ENCODE measurements around the gene HSD3B1. TPM values are rescaled to one million over a fixed set of nuclear protein-coding genes. Genes with fewer than 3 reads are reported as not detected.

HSD3B1 gene
- total RNA-seq: not detected
- long read RNA-seq: 0 reads

GRCh38 chr1:119506941-119507340 lies at the start of gene HSD3B1:
TSS of gene HSD3B1 (plus strand) at chr1:119507210. CDS start at chr1:119507477, 267 bp downstream.
- ATAC-seq (no peak), DNase-seq (no peak)
- intact Hi-C loops (cut with micrococcal nuclease): no loop called here

DNA sequence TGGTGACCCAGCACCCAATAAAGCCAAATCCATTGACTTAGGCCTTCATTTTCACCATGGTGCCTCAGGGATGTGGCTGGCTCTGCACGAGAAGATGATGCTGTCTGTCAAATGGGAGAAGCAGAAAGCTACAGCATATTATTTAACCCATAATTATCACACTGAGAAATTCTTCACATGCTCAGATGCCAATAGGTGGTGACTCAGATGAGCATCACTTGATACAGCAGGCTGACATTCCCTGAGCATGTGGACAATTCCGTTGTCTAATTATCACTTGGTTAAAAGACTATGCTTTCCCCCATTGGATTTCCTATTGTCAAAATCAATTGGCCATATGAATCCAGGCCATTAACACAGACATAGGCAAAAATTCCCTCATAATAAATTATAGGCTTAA lies 44.0 kb upstream of the HSD3B1 start:
- DNase-seq: no peak
- intact Hi-C loops (cut with micrococcal nuclease): no loop called here
- no peak for ATAC-seq

DNA sequence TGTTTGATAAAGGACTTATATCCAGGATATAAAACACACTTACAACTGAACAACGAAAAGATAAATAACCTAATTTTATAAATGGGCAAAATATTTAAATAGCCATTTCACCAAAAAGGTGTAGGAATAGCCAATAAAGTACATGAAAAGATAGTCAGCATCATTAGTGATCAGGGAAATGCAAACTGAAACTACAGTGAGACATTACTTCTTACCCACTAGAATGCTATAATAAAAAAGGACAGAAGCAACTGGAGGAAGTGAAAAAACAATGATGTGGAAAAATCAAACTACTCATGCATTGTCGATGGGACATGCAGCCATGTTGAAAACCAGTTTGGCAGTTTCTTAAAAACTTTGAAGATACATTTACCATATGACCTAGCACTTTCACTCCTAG lies 43.4 kb upstream of the HSD3B1 start:
- DNase-seq (no peak), ATAC-seq (no peak)
- intact Hi-C loops (cut with micrococcal nuclease): no loop called here

DNA sequence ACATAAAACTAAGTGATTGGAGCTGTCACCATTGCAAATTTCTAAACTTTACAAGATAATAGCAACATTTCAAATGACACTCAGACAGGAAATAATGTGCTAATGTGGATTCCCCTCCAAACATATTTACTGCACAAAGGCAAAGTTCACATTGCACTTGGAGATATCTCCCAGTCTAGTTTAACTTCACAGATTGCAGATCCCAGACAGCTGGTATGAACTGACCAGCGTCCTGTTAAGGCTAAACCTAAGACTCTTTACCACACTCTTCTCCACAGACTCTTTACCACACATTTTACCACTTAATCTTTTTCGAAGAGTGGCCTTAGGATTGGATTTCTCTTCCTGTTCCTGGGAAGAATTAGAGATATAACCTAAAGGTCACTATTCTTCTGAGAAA lies 40.6 kb upstream of the HSD3B1 start:
- DNase-seq (no peak), ATAC-seq (no peak)
- intact Hi-C loops (cut with micrococcal nuclease): no loop called here

GRCh38 chr1:119467219-119467618 lies 39.8 kb upstream of the HSD3B1 start:
- intact Hi-C loops (cut with micrococcal nuclease): no loop called here
- no peak for DNase-seq
- ATAC-seq: no peak

- ATAC-seq (no peak), DNase-seq (no peak)
- intact Hi-C loops (cut with micrococcal nuclease): no loop called here
Measured at GRCh38 chr1:119467857-119468668, 38.9 kb upstream of the HSD3B1 start.

GRCh38 chr1:119469741-119470140 lies 37.3 kb upstream of the HSD3B1 start:
- no peak for DNase-seq
- intact Hi-C loops (cut with micrococcal nuclease): no loop called here
- no peak for ATAC-seq

DNA sequence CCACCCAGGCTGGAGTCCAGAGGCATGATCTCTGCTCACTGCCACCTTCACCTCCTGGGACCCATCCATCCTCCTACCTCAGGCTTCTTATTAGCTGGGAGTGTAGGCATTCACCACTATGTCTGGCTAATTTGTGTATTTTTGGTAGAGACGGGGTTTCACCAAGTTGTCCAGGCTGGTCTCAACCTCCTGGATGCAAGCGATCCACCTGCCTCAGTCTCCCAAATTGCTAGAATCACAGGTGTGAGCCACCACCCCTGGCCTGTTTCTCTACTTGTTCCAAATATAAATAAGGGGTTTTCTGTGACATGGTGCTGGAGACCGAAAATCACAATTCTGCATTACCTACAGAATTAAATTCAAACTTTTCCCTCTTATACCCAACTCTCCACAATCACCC lies 36.6 kb upstream of the HSD3B1 start:
- DNase-seq (no peak), ATAC-seq (no peak)
- intact Hi-C loops (cut with micrococcal nuclease): no loop called here

DNA sequence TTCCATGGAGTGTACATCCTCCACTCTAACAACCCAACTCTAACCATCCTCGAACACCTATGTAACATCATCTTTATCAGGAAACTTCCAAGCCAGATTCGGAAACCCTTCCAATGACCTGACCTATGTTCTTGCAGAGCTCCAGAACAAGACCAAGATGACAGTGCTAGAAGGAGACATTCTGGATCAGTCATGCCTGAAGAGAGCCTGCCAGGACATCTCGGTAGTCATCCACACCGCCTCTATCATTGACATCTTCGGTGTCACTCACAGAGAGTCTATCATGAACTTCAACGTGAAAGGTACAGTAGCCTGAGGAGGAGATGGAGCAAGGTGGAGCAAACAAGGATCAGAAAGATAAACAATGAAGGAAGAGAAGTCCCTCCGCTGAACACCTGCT lies 36.1 kb upstream of the HSD3B1 start:
- no peak for ATAC-seq
- intact Hi-C loops (cut with micrococcal nuclease): no loop called here

GRCh38 chr1:119471566-119471965 lies 35.4 kb upstream of the HSD3B1 start:
- ATAC-seq (no peak), DNase-seq (no peak)
- intact Hi-C loops (cut with micrococcal nuclease): no loop called here

More for the DNA sequence above, 36.1 kb upstream of the HSD3B1 start:
- DNase-seq: no peak

DNA sequence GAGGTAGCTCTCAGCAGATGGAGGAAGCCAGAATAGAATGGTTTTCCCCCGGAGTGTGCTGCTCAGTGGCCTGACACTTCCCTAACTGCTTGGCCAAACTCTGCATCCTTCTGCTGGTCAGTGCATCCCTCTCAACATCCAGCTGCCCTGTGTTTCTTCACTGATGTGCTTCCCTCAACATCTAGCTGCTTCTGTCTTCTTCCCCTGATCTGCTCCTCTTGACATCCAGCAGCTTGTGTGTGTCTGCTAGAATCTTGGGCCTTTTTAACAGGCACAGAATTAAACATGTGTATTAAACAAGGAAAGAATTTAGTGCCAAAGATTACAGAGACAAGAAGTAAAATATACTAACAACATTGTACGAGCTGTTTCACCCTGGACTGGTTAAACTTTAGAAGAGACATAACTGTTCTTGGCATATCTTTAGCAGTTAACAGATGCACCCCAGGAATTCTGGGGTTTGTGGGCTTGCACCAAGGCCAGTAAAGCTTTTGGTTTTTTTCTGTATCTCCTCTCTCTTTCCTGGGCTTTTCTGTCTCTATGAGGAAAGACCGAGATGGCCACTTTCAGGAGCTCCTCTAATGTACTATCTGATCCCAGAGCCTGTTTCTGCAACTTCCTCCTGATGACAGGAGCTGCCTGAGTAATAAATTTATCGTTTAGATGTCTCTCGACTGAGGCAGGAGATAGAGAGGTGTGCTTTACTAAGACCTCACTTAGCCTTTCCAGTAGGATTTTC lies 34.8 kb upstream of the HSD3B1 start:
- DNase-seq: no peak
- intact Hi-C loops (cut with micrococcal nuclease): no loop called here

DNA sequence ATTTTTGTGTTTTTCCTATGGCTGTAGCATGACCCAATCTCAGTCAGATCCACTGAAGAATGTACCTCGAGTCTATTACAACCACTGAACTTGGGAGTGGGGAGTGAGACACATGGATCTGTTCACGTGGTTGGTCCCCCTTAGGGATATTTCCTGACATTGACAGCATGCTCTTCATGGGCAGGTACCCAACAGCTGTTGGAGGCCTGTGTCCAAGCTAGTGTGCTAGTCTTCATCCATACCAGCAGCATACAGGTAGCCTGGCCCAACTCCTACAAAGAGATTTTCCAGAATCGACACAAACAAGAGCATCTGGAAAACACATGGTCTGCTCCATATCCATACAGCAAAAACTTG lies 34.2 kb upstream of the HSD3B1 start:
- no peak for ATAC-seq
- intact Hi-C loops (cut with micrococcal nuclease): no loop called here
- DNase-seq: no peak

More for the DNA sequence above, 34.8 kb upstream of the HSD3B1 start:
- no peak for ATAC-seq

GRCh38 chr1:119475866-119476439 lies 31.1 kb upstream of the HSD3B1 start:
- ATAC-seq (peak; percentile 59), DNase-seq (peak; percentile 42)
- intact Hi-C loops (cut with micrococcal nuclease): no loop called here

DNA sequence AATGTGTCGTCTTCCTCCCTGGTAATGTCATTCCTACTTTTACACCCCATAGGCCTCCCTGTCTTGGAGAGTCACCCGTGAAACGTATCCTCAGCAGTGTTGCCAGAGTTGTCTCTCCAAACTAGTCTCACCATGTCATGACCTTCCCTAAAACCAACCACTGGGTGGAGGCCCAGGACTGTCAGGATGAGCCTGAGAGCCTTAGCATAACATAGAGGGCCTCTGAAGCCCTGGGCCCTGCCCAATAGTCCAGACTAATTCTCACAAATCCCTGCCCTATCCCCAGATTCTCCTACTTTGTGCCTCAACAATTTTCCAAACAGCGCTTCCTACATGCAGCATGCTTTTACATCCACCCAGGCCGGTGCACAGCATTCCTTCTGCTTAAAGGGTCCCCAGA lies 29.3 kb upstream of the HSD3B1 start:
- DNase-seq (no peak), ATAC-seq (no peak)
- intact Hi-C loops (cut with micrococcal nuclease): no loop called here

DNA sequence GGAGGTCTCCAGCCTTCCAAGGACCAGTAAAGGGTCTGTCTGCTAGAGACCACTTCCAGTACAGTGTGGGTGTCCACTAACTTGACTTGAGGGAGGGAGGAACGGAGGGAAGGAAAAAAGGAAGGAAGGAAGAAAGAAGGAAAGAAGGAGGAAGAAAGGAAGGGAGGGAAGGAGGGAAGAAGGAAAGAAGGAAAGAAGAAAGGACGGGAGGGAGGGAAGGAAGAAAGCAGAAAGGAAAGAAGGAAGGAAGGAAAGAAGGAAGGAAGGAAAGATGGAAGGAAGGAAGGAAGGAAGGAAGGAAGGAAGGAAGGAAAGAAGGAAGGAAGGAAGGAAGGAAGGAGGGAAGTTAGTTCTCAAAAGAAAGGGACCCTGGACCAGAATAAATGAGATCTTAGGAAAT lies 26.8 kb upstream of the HSD3B1 start:
- intact Hi-C loops (cut with micrococcal nuclease): no loop called here
- no peak for ATAC-seq
- no peak for DNase-seq

- DNase-seq: no peak
- intact Hi-C loops (cut with micrococcal nuclease): no loop called here
- no peak for ATAC-seq
Measured at GRCh38 chr1:119481951-119482350, 25.1 kb upstream of the HSD3B1 start.

DNA sequence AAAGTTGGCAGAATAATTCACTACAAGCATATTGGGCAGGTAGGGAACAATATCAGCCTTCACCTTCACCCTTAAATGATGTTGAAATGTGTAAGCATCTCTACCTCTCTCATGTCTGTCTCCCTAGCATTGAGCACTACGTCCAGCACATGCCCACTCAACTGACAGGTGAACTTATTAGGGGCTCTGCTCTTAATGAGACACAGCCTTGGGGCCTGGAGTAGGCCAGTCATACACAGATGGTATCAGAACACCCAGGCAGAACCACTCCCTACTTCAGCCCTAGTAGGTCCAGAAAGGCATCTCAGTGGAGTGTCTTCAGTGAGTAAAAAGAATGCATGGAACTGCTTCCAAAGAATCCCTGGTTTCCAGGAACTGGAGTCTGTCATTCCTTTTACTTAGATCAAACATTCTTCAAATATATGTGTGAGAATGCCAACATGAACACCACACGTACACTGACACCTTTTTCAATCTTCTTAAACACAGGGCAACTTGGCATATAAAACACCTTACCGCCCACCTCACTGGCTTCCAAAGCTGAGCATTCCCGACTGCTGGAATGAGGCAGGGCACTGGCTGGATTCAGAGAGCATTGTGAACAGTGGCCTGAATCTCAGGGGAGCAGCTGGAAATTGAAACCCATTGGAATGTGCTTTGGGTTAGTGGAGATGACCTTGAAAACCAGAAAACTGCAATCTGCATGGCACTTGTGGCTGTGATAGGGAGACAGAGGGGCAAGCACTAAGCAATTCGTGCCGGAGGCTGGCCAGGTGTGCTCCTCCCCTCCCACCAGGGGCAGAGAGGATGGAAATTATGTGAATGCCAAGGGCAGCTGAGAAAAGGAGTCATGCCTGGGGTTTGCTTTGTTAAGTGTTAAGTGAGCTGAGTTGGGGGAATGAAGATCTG lies 24.2 kb upstream of the HSD3B1 start:
- DNase-seq (no peak), ATAC-seq (no peak)
- intact Hi-C loops (cut with micrococcal nuclease): no loop called here

GRCh38 chr1:119483441-119484200 lies 23.4 kb upstream of the HSD3B1 start:
- intact Hi-C loops (cut with micrococcal nuclease): no loop called here
- DNase-seq (no peak), ATAC-seq (no peak)

- DNase-seq: no peak
- intact Hi-C loops (cut with micrococcal nuclease): no loop called here
- no peak for ATAC-seq
Measured at GRCh38 chr1:119485201-119485600, 21.8 kb upstream of the HSD3B1 start.
